Measurements from ENCODE around the gene POLA2.
"Not testable (repeated sequence)": the region's sequence is repeated elsewhere in the genome, so short reads cannot be mapped to it uniquely, and the experiment has no call there.

Gene POLA2, protein sequence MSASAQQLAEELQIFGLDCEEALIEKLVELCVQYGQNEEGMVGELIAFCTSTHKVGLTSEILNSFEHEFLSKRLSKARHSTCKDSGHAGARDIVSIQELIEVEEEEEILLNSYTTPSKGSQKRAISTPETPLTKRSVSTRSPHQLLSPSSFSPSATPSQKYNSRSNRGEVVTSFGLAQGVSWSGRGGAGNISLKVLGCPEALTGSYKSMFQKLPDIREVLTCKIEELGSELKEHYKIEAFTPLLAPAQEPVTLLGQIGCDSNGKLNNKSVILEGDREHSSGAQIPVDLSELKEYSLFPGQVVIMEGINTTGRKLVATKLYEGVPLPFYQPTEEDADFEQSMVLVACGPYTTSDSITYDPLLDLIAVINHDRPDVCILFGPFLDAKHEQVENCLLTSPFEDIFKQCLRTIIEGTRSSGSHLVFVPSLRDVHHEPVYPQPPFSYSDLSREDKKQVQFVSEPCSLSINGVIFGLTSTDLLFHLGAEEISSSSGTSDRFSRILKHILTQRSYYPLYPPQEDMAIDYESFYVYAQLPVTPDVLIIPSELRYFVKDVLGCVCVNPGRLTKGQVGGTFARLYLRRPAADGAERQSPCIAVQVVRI

DNA sequence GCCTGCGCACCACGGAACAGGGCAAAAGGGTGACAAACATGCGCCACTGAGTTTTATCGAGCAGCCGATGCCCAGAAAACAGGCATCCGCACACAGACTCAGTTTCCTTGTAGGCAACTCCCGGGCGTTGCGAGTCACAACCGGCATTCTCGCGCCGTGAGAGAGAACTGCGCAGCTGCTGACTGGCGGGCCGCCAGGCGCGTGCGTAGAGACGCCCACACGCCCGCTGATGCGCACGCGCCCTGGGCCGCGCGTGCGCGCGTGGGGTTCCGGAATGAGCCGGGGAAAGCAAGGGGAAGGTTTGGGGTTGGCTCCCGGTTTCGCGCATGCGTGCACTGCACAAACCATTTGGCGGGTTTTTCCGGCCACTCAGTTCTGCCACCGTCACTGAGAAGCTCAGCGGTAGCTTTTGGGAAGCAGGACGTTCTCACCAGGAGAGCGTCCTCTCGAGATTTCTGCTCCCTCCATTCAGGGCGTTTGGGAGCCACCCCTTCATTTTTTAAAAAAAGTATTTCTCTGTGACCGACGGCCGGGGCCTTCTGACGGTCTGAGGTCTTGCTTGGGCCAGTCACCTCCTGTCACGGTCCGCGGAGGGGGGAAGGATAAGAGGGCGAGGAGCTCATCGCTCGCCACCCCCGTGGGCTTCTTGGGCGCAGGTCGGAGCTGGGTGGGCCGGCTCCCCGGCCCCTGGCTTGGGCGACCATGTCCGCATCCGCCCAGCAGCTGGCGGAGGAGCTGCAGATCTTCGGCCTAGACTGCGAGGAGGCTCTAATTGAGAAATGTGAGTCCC, at the start of gene POLA2:
Gene POLA2, plus strand, starts transcription at position 372 of the 790 bp plus-strand sequence. Its CDS starts 331 bp downstream, at position 703.
- peak; percentile 46 for FAIRE-seq

DNA sequence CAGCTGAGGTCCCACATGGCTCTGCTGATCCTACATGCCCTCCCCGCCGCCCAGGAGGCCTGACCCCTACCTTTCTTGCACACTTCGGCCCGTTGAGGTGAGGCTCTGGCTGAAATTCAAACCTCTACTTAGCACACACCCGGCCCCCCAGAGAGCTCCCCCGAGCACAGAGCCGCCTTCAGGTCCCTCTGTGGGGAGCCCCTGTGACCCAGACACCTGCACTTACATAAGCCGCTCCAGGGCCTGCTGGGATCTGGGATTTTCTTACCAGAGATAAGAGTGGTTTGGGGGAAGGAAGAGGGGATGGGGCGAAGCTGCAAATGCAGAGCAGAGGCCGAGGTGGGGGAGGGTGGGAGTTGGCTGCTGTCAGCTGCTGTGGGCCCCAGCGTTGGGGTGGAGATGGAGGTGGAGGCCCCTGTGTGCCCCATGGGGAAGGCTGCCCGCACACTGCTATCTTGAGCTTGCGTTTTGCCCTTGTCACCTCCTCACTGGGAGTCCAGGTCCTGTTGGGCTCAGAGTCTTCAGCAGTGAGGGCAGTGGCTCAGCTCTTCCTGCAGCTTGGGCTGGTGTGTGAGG, 49.4 kb upstream of the POLA2 start:
- no peak for FAIRE-seq

DNA sequence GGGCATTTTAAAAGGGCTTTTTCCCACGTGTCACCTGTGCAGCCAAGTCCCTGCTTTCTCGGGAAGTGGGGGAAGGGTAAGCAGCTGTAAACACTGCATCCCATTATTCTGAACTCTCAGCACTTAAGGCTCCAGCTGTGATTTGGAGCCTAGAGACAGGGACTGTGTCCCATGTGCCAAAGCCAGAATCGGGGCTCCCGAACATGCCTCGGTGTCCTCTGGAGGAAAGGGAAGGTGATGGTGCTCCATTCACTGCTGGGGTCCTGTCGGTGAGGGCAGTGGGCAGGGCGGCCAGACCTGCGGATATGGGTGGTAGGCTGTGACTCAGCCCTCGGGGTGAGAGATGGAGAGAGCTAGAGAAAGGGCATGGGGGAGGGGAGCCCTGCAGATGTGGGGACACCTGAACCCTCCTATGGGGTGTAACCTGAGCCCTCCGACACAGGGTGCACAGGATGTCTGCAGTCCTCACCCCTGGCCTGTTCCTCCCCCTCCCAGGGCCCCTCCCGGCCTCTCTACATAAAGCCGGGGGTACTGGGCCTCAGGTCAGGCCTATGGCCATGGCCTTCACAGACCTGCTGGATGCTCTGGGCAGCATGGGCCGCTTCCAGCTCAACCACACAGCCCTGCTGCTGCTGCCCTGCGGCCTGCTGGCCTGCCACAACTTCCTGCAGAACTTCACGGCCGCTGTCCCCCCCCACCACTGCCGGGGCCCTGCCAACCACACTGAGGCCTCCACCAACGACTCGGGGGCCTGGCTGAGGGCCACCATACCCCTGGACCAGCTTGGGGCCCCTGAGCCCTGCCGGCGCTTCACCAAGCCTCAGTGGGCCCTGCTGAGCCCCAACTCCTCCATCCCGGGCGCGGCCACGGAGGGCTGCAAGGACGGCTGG, 48.2 kb upstream of the POLA2 start:
- no peak for FAIRE-seq

DNA sequence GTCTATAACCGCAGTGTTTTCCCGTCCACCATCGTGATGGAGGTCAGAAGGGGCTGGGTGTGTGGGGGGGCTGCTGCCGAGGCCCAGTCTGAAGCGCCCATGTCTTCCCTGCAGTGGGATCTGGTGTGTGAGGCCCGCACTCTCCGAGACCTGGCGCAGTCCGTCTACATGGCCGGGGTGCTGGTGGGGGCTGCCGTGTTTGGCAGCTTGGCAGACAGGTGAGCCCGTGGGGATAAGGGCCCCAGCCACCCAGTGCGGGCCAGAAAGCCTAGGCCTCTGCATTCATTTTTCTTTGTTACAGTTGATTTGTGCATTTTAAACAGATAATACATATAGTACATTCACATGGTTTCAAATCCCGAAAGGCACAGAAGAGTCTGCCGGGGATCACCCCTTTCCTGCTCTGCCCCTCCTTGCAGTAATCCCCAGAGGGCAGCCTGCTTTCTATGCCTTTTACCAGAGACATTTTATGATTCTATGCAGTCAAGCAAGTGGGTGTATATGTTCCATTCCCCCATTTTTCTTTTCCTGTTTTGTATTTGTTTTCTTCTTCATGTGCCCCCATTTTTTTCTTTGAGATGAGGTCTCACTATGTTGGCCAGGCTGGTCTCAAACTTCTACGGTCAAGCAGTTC, 47.4 kb upstream of the POLA2 start:
- FAIRE-seq = no peak

DNA sequence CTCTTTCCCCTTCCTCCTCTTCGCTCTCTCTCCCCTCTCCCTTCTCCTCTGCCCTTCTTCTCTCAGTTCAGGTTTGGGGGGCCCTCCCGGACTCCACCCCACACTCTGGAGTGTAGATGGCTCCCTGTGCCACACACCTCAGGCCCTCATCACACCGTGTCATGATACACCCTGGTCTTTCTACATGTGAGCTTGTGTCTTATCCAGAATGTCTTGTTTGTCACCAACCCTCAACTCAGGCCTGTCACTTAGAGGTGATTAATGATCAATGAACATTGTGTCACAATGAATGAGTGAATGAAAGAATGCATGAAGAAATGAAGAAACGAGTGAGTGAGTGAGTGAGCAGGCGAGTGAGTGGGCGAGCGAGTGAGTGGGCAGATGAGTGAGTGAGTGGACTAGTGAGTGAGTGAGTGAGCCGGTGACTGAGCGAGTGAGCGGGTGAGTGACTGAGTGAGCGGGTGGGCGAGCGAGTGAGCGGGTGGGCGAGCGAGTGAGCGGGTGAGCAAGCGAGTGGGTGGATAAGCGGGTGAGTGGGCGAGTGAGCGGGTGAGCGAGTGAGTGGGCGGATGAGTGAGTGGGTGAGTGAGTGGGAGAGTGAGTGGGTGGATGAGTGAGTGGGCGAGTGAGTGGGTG, 46.2 kb upstream of the POLA2 start:
- no peak for FAIRE-seq

DNA sequence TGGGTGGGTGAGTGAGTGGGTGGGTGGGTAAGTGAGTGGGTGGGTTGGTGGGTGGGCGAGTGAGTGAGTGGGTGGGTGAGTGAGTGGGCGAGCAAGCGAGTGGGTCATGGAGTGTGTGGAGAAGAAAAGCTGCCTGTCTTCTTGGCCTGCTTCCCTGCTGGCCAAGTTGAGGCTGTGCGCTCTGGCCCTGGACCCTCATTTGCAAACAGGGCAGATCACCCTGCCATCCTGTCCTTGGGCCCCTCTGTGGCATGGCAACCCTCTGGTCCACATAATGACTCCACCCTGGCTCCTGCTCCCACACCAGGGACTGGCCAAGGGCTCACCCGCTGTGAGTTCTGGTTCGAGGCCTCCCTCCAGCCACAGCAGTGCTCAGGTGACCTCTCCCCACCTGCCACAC, 44.9 kb upstream of the POLA2 start:
- FAIRE-seq = no peak

DNA sequence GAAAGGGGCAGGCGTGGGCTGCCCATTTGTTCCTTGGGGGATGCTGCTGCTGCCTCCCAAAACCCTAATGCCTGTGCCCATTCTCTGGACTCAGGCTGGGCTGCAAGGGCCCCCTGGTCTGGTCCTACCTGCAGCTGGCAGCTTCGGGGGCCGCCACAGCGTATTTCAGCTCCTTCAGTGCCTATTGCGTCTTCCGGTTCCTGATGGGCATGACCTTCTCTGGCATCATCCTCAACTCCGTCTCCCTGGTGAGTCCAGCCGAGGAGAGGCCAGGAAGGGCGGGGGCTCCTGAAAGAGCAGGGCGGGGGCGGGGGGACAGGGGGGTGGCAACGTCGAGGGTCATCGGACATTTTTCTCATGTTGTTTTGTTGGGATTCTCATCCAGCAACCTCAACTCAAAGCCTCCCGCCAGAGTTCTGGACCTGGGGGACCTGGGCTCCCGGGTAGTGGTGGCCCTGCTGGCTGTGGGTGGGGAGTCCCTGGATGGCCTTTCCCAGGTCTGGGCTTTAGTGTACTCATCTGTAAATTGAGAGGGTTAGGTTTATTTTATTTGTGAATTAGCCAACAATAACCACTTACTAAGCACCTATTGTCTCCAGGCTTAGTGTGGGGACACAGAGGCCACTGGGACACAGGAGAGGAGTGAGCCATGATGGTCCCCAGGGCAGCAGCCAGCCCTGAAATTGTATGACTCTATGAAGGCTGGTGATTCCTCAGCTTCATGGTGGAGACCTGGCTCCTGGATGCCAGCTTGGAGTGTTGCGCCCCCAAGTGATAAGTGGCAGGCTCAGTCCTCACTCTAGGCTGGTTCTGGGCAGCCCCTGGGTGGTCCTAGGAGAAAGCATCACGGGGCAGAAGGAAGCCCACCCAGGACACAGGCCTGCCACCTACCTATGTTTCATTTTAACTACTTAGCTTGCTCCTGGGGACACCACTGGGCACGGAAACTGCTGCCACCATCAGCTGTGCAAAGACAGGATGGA, 44.0 kb upstream of the POLA2 start:
- FAIRE-seq = no peak

DNA sequence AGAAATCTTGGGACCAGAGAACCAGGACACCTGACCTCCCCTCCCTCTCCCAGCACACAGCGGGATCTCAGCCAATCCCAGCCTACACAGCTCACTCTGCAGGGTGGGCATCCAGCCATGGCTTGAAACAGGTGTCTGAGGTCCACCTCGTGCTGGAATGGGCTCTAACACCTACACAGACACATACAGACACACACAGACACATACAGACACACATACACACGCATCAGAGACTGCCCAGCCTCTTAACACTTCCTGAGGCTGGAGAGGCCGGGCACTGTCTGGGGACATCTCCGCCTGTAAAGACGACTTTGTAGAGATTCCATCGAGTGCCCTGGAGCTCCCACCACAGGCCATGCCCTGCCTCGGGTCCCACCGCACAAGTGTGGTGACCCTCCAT, 43.3 kb upstream of the POLA2 start:
- FAIRE-seq = no peak

DNA sequence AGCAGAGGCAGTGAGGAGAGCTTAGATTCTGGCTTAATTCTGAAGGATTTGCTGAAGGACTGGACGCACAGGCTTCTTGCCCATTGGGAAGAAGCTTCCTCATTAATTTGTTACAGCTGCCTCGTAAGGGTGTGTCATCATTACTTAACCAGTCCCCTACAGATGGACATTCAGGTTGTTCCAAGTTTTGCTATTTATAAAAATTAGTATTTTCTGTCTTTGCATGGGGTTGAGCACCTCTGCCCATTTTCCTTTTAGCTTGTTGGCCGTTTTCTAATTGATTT, 41.9 kb upstream of the POLA2 start:
- FAIRE-seq = no peak

DNA sequence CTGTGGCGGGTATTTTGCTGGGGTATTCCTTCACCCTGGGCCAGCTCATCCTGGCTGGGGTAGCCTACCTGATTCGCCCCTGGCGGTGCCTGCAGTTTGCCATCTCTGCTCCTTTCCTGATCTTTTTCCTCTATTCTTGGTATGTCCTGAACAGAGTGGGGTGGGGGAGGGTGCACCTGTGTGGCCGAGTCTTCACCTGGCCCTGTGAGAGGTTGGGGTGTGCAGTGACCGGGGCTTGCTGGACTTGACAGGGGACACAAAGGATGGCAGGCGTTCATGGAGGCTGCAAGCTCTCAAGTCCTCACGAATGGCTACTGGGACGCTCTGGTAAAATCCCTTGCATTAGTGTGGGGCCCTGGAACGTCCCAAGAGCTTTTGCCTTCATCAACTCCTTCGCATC, 40.7 kb upstream of the POLA2 start:
- no peak for FAIRE-seq

DNA sequence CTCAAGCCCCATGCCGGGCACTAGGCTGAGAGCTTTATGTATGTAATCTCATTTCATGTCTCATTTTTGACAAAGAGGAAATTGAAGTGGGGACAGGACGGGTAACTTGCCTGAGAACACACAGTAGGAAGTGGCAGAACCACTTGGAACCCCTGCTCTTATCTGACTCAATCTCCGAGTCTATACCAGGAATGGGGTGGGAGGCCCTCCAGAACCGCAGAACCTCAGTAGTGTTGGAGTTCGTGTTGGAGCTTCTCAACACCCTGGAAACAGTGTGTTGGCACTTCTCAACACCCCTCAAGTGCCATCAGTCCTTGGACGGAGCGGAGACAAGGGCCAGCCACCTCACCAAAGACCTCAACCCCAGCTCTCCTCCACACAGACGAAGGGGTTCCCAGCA, 38.8 kb upstream of the POLA2 start:
- FAIRE-seq = no peak

DNA sequence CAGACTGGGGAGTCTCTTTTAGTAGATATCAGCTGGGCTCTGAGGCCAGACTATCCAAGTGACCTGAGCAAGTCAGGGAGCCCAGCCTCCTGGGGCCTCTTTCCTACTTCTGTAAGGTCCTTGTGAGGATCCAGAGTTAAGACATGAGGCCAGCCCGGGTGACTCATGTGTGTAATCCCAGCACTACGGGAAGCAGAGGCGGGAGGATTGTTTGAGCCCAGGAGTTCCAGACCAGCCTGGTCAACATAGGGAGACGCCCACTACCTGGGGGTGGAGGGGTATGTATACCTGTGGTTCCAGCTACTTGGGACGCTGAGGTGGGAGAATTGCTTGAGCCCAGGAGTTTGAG, 36.9 kb upstream of the POLA2 start:
- no peak for FAIRE-seq

DNA sequence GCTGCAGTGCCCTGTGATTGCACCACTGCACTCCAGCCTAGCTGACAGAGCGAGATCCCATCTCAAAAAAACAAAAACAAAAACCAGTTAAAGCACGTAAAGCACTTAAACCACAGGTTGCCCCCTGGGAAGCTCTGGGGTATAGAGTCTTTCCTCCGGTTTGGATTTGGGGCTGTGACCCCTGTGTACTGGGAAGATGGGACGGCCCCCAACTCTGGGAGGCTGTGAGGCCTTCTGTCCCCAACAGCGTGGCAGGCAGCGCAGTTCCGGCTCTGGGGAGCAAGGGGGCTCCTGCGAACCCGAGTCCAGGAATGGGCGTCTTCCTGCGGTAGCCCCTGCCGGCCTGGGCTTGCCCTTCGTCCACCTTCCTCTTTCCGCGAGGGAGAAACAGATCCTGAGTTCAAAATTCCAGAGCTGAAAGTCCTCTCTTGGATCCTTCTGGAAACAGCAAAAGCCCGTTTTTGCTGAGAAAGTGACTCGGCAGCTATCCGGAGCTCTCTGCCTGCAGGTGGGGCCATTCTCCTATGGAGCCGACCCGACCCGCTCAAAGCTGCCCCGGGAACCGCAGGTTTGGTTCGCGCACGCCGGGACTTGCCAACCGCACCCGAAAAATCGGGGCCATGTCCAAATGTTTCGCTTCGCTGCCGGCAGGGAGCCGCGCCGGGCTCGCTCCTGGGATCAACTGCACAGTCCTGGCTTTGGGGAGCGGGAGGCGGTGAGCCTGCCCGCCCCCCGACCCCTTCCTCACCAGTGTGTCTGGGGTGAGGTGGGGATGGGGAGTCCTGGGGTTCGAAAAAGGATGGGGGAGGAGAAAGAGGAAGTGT, 36.3 kb upstream of the POLA2 start:
- FAIRE-seq = no peak

DNA sequence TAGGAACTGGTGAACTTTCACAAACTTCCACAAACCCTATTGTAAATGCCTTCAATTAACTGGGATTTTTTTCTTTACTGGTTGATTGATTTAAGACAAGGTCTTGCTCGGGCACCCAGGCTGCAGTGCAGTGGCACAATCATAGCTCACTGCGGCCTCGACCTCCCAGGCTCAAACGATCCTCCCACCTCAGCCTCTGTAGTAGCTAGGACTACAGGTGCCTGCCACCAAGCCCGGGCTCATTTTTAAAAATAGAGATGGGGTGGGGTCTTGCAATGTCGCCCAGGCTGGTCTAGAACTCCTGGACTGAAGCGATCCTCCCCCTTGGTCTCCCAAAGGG, 35.7 kb upstream of the POLA2 start:
- no peak for FAIRE-seq

DNA sequence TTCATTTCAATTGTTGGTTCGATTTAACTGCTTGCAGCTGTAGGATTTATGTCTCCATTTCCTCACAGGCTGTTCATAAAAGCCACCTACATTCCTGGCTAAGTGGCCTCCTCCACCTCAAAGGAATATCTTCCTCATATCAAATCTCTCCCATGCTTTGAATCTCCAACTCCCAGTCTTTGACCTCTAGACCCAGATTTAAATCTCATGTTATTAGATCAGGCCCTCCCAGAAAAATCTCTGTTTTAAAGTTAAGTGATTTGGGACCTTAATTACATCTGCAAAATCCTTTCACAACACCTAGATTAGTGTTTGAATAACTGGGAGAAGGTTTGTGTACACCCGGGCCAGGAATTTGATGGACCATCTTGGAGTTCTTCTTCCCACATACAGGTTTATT, 33.9 kb upstream of the POLA2 start:
- no peak for FAIRE-seq

DNA sequence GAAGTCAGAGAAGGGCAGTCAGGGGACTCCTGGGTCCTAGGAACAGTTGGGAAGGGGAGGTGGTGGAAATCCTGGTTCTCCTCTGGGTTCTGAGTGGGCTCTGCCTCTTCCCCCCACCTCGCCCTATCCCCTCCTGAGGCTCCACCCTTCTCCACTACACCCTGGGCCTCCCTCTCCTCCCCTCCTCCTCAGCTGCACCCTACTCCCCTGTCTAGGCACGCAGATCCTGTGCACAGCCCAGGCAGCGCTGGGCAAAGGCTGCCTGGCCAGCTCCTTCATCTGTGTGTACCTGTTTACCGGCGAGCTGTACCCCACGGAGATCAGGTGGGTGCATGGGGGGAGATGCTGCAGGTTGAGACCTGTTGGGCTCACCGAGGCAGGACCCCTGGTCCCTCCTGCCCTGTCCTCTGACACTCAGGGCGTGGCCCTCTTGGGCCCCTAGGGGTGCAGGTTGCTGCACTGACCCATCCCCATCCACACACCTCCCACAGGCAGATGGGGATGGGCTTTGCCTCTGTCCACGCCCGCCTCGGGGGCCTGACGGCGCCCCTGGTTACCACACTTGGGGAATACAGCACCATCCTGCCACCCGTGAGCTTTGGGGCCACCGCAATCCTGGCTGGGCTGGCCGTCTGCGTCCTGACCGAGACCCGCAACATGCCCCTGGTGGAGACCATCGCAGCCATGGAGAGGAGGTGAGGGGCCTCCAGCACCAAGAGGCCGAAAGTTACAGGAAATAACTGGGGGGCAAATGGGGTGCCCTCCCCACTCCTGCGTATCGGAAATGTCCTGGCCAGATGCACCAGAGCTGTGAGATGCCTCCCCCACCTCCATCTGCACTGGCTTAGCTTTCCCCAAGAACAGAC, 25.3 kb upstream of the POLA2 start:
- no peak for FAIRE-seq

DNA sequence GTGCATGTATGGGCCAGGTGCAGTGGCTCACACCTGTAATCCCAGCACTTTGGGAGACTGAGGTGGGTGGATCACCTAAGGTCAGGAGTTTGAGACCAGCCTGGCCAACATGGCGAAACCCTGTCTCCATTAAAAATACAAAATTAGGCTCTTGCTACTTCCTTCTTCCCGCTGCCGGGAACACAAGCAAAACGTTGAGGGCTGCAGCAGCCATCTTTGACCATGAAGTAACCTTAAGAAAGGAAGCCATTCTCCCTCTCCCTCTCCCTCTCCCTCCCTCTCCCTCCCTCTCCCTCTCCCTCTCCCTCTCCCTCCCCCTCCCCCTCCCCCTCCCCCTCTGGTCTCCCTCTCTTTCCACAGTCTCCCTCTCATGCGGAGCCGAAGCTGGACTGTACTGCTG, 23.5 kb upstream of the POLA2 start:
- not testable (repeated sequence) for FAIRE-seq

DNA sequence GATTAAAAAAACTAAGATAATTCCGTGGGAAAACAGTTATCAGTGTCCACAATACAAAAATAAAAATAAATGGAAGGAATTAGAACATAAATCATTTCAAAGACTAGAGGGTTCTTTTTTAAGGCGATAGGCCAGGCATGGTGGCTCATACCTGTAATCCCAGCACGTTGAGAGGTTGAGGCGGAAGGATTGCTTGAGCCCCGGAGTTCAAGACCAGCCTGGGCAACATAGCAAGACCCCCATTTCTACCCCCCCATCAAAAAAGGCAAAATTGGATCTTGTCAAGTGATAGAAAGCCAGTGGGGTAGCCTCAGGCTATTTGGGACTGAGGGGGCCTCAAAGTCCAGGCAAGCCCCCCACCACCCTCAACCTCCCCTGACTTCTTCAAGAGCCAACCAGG, 20.6 kb upstream of the POLA2 start:
- no peak for FAIRE-seq

DNA sequence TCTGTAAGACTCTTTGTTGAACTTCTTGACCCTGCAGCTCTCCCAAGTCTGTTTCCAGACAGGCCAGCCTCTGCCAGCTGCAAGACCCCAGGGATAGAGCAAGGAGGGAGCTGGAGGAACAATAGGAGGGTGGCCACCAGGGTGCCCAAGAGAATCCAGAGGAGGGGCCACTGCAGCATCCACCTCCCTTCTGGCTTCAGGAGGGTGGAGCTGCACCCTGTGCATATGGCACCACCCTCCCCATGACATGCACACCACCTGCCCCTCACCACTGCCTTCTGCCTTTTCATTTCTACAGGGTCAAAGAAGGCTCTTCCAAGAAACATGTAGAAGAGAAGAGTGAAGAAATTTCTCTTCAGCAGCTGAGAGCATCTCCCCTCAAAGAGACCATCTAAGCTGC, 20.1 kb upstream of the POLA2 start:
- no peak for FAIRE-seq

All from G401.6 (cell line).